Liver (tissue), 9 donors: Measurements from ENCODE around the gene DNAJC5G. TPM values are rescaled to one million over a fixed set of nuclear protein-coding genes. Genes with fewer than 3 reads are reported as not detected.

Source experiments
- DNase-seq: peaks from one replicate; pipeline ENCODE4 v3.0.0-alpha.2; 2017; ENCODE audit warnings: low spot score
- H3K27ac ChIP-seq, 2 donors: one replicate each; pipeline ENCODE4 v1.7.0; 2013; ENCODE audit warnings: inconsistent platforms in 2 of 2, low read length in 2 of 2, control low read depth in 1 of 2, low read depth in 1 of 2, mild to moderate bottlenecking in 1 of 2
- H3K27me3 ChIP-seq, 4 donors: one replicate each; pipeline versions ENCODE4 v1.6.1 to v1.7.0; 2013; ENCODE audit warnings: low read length in 3 of 4, inconsistent platforms in 1 of 4, mild to moderate bottlenecking in 1 of 4, moderate library complexity in 1 of 4; ENCODE audit not compliant: control insufficient read depth in 4 of 4, insufficient read depth in 4 of 4
- H3K36me3 ChIP-seq, 4 donors: one replicate each; pipeline versions ENCODE4 v1.6.1 to v1.7.0; 2013; ENCODE audit warnings: low read length in 3 of 4, mild to moderate bottlenecking in 3 of 4, low read depth in 1 of 4, moderate library complexity in 1 of 4; ENCODE audit not compliant: control insufficient read depth in 4 of 4, insufficient read depth in 3 of 4
- H3K4me1 ChIP-seq, 4 donors: one replicate each; pipeline versions ENCODE4 v1.6.1 to v1.7.0; 2013; ENCODE audit warnings: low read length in 3 of 4, mild to moderate bottlenecking in 3 of 4, moderate library complexity in 1 of 4; ENCODE audit not compliant: control insufficient read depth in 4 of 4, insufficient read depth in 4 of 4
- H3K4me3 ChIP-seq, 3 donors: one replicate each; pipeline versions ENCODE4 v1.6.1 to v1.7.0; 2013; ENCODE audit warnings: low read length in 3 of 3, control low read depth in 1 of 3, low read depth in 1 of 3, mild to moderate bottlenecking in 1 of 3
- H3K9ac ChIP-seq, 2 donors: one replicate each; pipeline ENCODE4 v1.7.0; 2013; ENCODE audit warnings: low read length in 2 of 2, mild to moderate bottlenecking in 2 of 2, moderate library complexity in 2 of 2, control low read depth in 1 of 2, low read depth in 1 of 2
- H3K9me3 ChIP-seq, 4 donors: one replicate each; pipeline versions ENCODE4 v1.6.1 to v1.7.0; 2013; ENCODE audit warnings: low read length in 3 of 4; ENCODE audit not compliant: control insufficient read depth in 4 of 4
- EGR1 ChIP-seq, 2 donors: IDR thresholded peaks; 2 replicates each; pipeline ENCODE4 v1.6.1; 2016 to 2018; ENCODE audit warnings: antibody characterized with exemption in 2 of 2, low read depth in 2 of 2
- JUND ChIP-seq, 2 donors: IDR thresholded peaks; 2 replicates each; pipeline ENCODE4 v1.6.1; 2016; ENCODE audit warnings: antibody characterized with exemption in 2 of 2
- NR2F2 ChIP-seq: IDR thresholded peaks from 2 replicates; pipeline ENCODE4 v1.6.1; 2016; ENCODE audit warnings: antibody characterized with exemption
- REST ChIP-seq: IDR thresholded peaks from 2 replicates; pipeline ENCODE4 v1.6.1; 2016; ENCODE audit warnings: antibody characterized with exemption, mild to moderate bottlenecking
- WGBS: extraction: QIAGEN DNeasy Blood & Tissue Kit; methylation state at CpG from one replicate; pipeline ENCODE4 v1.1.7; 2013; 5-methylcytosine and 5-hydroxymethylcytosine counted together
- polyA plus RNA-seq, 2 donors: library from polyadenylated mRNA; stranded (reverse) in 1 of 2; unstranded in 1 of 2; fragments of 200-250 nt in 1 of 2; fragments of >200 nt in 1 of 2; fragmentation: Nextera tagmentation in 1 of 2; extraction: Ambion mirVana in 1 of 2; gene quantifications; one replicate each; pipeline versions ENCODE4 v1.2.1 to v1.2.3, GENCODE V29; 2013 to 2015
- total RNA-seq, 2 donors: library from RNA; depleted of rRNA; stranded (reverse); fragments of >200 nt; gene quantifications; one replicate each; pipeline ENCODE4 v1.2.3, GENCODE V29; 2014
- donor health status: healthy.
- donor health status: healthy.
- donor health status: healthy.
- donor health status: healthy.
- donor health status: healthy.

DNAJC5G gene
- total and polyA plus RNA-seq, 4 donors, result not detected

GRCh38 chr2:27324720-27325119, 49.5 kb downstream of the DNAJC5G start:
- Histone ChIP-seq H3K9me3 (no peaks in the 10 kb centered on the region), H3K27ac (no peak overlapping the region), H3K9ac (no peak overlapping the region), H3K4me3 (no peak overlapping the region), H3K4me1 (peaks cover 5 to 22% (median 15%) of the 10 kb centered on the region in 4 donors), H3K27me3 (no peaks in the 10 kb centered on the region), H3K36me3 (peaks cover 6 to 34% (median 32%) of the 10 kb centered on the region in 4 donors)
- TF ChIP-seq NR2F2 (no peak), EGR1 (IDR thresholded peaks at IDR 0.05; ENCODE audit: low read depth in 2 of 2) (no peak), JUND (IDR thresholded peaks at IDR 0.05) (no peak), REST (no peak)
- DNase-seq, result no peak
- whole genome bisulfite sequencing, result 82% methylated on average over 5 of the region's 5 CpGs

Other genes starting within 250 kb of the DNAJC5G start
- gene TMEM214, start 242.5 kb upstream of the DNAJC5G start, total RNA-seq, result 10 to 100 TPM; 17.1 to 48.4 TPM
- gene TMEM214, start 242.5 kb upstream of the DNAJC5G start, polyA plus RNA-seq, result 10 to 100 TPM; 28.3 to 53.4 TPM
- gene AGBL5, start 223.8 kb upstream of the DNAJC5G start, total RNA-seq, result 1 to 10 TPM; 4.7 to 9.0 TPM
- 1 to 10 TPM; 3.2 to 5.0 TPM for gene AGBL5, start 223.8 kb upstream of the DNAJC5G start, polyA plus RNA-seq
- 100 to 1,000 TPM in 1 of 2 donors, 10 to 100 TPM in 1; 94.8 to 186 TPM for gene OST4, start 203.8 kb upstream of the DNAJC5G start, total RNA-seq
- 100 to 1,000 TPM; 227 to 377 TPM for gene OST4, start 203.8 kb upstream of the DNAJC5G start, polyA plus RNA-seq
- 10 to 100 TPM; 24.8 to 26.1 TPM for gene EMILIN1, start 196.8 kb upstream of the DNAJC5G start, total RNA-seq
- 10 to 100 TPM in 1 of 2 donors, 1 to 10 TPM in 1; 3.4 to 23.1 TPM for gene EMILIN1, start 196.8 kb upstream of the DNAJC5G start, polyA plus RNA-seq
- 100 to 1,000 TPM in 1 of 2 donors, 10 to 100 TPM in 1; 26.1 to 152 TPM for gene KHK, start 188.7 kb upstream of the DNAJC5G start, total RNA-seq
- gene KHK, start 188.7 kb upstream of the DNAJC5G start, polyA plus RNA-seq, result 100 to 1,000 TPM; 223 to 462 TPM
- 10 to 100 TPM in 1 of 2 donors, under 1 TPM in 1; 0.98 to 10.3 TPM for gene CGREF1, start 156.3 kb upstream of the DNAJC5G start, total RNA-seq
- 10 to 100 TPM; 13.0 to 16.1 TPM for gene CGREF1, start 156.3 kb upstream of the DNAJC5G start, polyA plus RNA-seq
- under 1 TPM; 0.09 to 0.67 TPM for gene ABHD1, start 151.6 kb upstream of the DNAJC5G start, total RNA-seq
- gene ABHD1, start 151.6 kb upstream of the DNAJC5G start, polyA plus RNA-seq, result 1 to 10 TPM in 1 of 2 donors, under 1 TPM in 1; 0.54 to 2.0 TPM
- 10 to 100 TPM; 21.5 to 81.4 TPM for gene PREB, start 140.8 kb upstream of the DNAJC5G start, total RNA-seq
- 10 to 100 TPM; 40.3 to 98.4 TPM for gene PREB, start 140.8 kb upstream of the DNAJC5G start, polyA plus RNA-seq
- gene PRR30, start 136.0 kb upstream of the DNAJC5G start, total RNA-seq, result not detected
- gene PRR30, start 136.0 kb upstream of the DNAJC5G start, polyA plus RNA-seq, result not detected
- gene TCF23, start 126.4 kb upstream of the DNAJC5G start, total RNA-seq, result under 1 TPM; under 0.01 to 0.05 TPM
- gene TCF23, start 126.4 kb upstream of the DNAJC5G start, polyA plus RNA-seq, result under 1 TPM in 1 of 2 donors, not detected in 1; 0.02 TPM
- 10 to 100 TPM; 44.9 to 48.6 TPM for gene ATRAID, start 63.4 kb upstream of the DNAJC5G start, total RNA-seq
- 10 to 100 TPM; 49.3 to 77.5 TPM for gene ATRAID, start 63.4 kb upstream of the DNAJC5G start, polyA plus RNA-seq
- gene SLC5A6, start 63.2 kb upstream of the DNAJC5G start, total RNA-seq, result 100 to 1,000 TPM in 1 of 2 donors, 10 to 100 TPM in 1; 12.5 to 100 TPM
- 100 to 1,000 TPM in 1 of 2 donors, 10 to 100 TPM in 1; 46.0 to 217 TPM for gene SLC5A6, start 63.2 kb upstream of the DNAJC5G start, polyA plus RNA-seq
- gene CAD, start 58.1 kb upstream of the DNAJC5G start, total RNA-seq, result 10 to 100 TPM; 18.7 to 23.2 TPM
- gene CAD, start 58.1 kb upstream of the DNAJC5G start, polyA plus RNA-seq, result 1 to 10 TPM; 6.3 to 8.4 TPM
- gene SLC30A3, start 12.4 kb upstream of the DNAJC5G start, total RNA-seq, result not detected
- under 1 TPM in 1 of 2 donors, not detected in 1; 0.20 TPM for gene SLC30A3, start 12.4 kb upstream of the DNAJC5G start, polyA plus RNA-seq
- gene TRIM54, start 7.0 kb downstream of the DNAJC5G start, total RNA-seq, result not detected
- gene TRIM54, start 7.0 kb downstream of the DNAJC5G start, polyA plus RNA-seq, result under 1 TPM in 1 of 2 donors, not detected in 1; 0.03 TPM
- gene UCN, start 33.0 kb downstream of the DNAJC5G start, total RNA-seq, result under 1 TPM in 1 of 2 donors, not detected in 1; 0.25 TPM
- gene UCN, start 33.0 kb downstream of the DNAJC5G start, polyA plus RNA-seq, result under 1 TPM; 0.42 to 0.83 TPM
- 10 to 100 TPM; 13.9 to 29.6 TPM for gene MPV17, start 47.7 kb downstream of the DNAJC5G start, total RNA-seq
- 10 to 100 TPM; 17.7 to 26.0 TPM for gene MPV17, start 47.7 kb downstream of the DNAJC5G start, polyA plus RNA-seq
- 10 to 100 TPM; 16.4 to 20.6 TPM for gene GTF3C2, start 81.3 kb downstream of the DNAJC5G start, total RNA-seq
- gene GTF3C2, start 81.3 kb downstream of the DNAJC5G start, polyA plus RNA-seq, result 10 to 100 TPM in 1 of 2 donors, 1 to 10 TPM in 1; 9.7 to 13.0 TPM
- 10 to 100 TPM; 10.5 to 18.9 TPM for gene EIF2B4, start 94.9 kb downstream of the DNAJC5G start, total RNA-seq
- 10 to 100 TPM; 22.6 to 25.8 TPM for gene EIF2B4, start 94.9 kb downstream of the DNAJC5G start, polyA plus RNA-seq
- 10 to 100 TPM; 53.7 to 65.3 TPM for gene SNX17, start 95.2 kb downstream of the DNAJC5G start, total RNA-seq
- gene SNX17, start 95.2 kb downstream of the DNAJC5G start, polyA plus RNA-seq, result 10 to 100 TPM; 57.7 to 60.5 TPM
- gene ZNF513, start 105.3 kb downstream of the DNAJC5G start, total RNA-seq, result 1 to 10 TPM; 7.9 to 9.3 TPM
- gene ZNF513, start 105.3 kb downstream of the DNAJC5G start, polyA plus RNA-seq, result 10 to 100 TPM in 1 of 2 donors, 1 to 10 TPM in 1; 2.9 to 11.2 TPM
- 10 to 100 TPM; 28.9 to 45.5 TPM for gene PPM1G, start 134.2 kb downstream of the DNAJC5G start, total RNA-seq
- 10 to 100 TPM; 26.4 to 37.3 TPM for gene PPM1G, start 134.2 kb downstream of the DNAJC5G start, polyA plus RNA-seq
- gene NRBP1, start 153.2 kb downstream of the DNAJC5G start, total RNA-seq, result 10 to 100 TPM; 51.5 to 56.9 TPM
- gene NRBP1, start 153.2 kb downstream of the DNAJC5G start, polyA plus RNA-seq, result 10 to 100 TPM; 34.3 to 40.5 TPM
- gene KRTCAP3, start 166.9 kb downstream of the DNAJC5G start, total RNA-seq, result 1 to 10 TPM; 1.8 to 2.8 TPM
- gene KRTCAP3, start 166.9 kb downstream of the DNAJC5G start, polyA plus RNA-seq, result 10 to 100 TPM in 1 of 2 donors, 1 to 10 TPM in 1; 6.7 to 12.7 TPM
- 1 to 10 TPM; 9.7 to 9.8 TPM for gene IFT172, start 214.3 kb downstream of the DNAJC5G start, total RNA-seq
- 1 to 10 TPM; 2.6 to 2.9 TPM for gene IFT172, start 214.3 kb downstream of the DNAJC5G start, polyA plus RNA-seq
- 10 to 100 TPM; 11.4 to 51.0 TPM for gene FNDC4, start 219.8 kb downstream of the DNAJC5G start, total RNA-seq
- 100 to 1,000 TPM in 1 of 2 donors, 10 to 100 TPM in 1; 32.6 to 165 TPM for gene FNDC4, start 219.8 kb downstream of the DNAJC5G start, polyA plus RNA-seq
- 100 to 1,000 TPM in 1 of 2 donors, 1 to 10 TPM in 1; 9.6 to 173 TPM for gene GCKR, start 221.4 kb downstream of the DNAJC5G start, total RNA-seq
- gene GCKR, start 221.4 kb downstream of the DNAJC5G start, polyA plus RNA-seq, result 10 to 100 TPM; 71.0 to 87.8 TPM